Dedifferentiated amniotic fluid mesenchymal stem cell (primary cell): ENCODE data around the gene ITIH4.

ENCODE experiments used
- DNase-seq: peaks from one replicate; pipeline ENCODE4 v3.0.0-alpha.2; 2016; ENCODE audit errors: extremely low spot score

ITIH4 gene

DNA sequence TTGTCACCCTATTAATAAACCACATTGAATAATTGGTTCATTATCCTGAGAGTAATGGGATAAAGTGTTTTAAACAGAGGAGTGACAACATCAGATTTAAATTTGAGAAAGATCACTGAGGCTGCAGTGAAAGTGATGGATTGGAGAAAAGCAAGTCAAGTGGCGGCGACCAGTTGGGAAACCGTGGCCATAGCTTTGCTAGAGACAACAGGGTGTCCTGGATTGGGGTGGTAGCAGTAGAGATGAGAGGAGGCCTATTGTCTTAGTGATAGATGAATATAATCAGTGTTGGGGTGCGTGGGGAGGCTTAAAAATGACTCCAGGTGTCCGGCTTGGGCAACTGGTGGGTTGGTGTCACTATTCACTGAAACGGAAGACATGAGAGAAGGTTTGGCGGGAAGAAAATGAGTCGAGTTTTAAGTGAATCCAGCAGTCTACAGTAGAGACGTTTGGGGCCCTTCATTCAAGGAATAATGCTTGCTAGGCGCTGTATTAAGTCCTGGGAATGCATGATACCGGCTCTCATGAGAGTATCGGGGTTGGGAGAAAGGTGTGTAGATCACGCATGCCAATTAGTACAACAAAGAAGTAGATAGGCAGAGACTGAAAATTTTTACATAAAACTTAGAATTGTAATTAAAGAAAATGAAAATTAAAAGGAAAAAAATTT, 60.6 kb downstream of the ITIH4 start:
- no peak for DNase-seq

DNA sequence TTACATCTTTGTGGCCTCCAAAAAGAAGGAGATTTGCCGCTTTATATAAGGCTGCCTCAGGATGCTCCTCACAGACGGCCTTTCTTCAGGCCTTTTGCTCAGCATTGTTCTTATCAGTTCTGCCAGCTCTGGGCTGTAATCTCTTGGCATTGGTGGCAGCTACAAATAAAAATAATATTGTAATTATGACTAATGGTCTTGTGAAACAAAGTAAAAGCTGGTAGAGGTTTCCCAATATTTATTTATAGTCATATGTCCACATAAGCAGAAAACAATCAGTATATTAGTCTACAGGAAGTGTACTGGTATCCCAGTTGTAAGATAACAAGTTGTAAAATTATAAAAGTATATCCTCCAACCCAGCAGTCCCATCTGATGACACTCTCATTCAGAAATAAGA, 67.0 kb downstream of the ITIH4 start:
- DNase-seq, result no peak
